HG03108 (cell line): ENCODE results near the gene UBE2E2.
"Not testable (repeated sequence)": the region's sequence is repeated elsewhere in the genome, so short reads cannot be mapped to it uniquely, and the experiment has no call there.

Source experiments
- ATAC-seq: cut with Tn5 transposase; IDR thresholded peaks from one replicate; pipeline ENCODE4 v1.9.1; 2021; ENCODE audit warnings: moderate library complexity; ENCODE audit not compliant: unreplicated experiment

Gene UBE2E2

DNA sequence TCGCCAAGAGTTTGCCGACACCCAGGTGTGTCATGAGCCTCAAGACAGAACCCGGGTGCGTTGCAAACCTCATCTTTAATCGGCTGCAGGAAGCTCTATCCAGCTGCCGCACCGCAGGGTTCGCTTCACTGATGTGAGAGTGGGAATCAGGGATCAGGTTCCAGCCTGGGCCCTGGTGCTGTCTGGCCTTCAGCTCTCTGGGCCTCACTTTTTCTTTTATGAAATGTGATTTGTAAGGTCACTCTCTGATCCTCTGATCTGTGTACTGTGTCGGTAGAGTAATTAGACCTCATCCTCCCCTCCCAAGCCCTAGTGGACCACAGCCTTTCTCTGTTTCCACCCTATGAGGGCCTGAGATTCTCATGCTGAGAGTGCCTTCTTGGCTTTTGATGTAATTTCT is 399.8 kb downstream of the UBE2E2 start:
- ATAC-seq, result no peak

DNA sequence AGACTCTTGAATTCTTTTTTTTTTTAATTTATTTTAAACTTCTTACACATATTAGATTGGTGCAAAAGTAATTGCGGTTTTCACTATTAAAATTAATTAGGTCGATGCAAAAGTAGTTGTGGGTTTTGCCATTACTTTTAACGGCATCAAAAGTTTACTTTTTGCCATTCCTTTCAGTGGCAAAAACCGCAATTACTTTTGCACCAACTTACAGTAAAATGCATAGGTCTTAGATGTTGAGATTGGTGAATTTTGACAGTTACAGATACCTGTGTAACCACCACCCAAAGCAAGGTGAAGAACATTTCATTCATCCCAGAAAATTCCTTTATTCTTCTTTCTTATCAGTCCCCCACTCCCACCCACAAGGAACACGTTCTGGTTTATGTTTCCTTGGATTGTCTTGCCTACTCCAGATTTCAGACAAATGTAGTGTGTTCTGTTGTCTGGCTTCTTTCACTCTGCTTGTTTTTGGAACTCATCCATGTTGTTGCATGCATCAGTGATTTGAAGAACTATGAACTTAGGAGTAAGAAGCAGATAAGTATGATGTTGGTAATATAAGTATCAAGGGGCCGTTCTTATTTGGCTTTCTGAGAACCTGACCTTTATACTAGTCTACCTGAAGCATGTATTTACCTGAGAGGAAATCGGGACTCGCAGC is 404.2 kb downstream of the UBE2E2 start:
- no peak for ATAC-seq

DNA sequence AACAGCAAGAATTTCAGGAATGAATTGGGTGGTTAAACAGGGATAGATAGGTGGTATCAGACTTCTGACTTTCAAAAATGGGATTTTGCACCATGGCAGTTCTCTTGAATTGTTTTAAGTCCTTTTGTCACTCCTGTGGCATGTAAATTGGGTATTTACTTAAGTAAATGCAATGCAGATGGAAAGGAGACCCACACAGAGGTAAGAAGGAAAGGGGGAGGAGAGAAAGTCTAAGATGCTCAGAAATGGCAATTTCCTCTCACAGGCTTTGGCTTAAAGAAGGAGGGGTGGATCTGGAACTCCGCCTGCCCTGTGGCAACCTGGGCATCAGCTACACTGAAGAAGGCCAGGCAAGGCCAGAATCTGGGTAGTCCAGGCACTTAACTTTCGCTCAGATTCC is 405.5 kb downstream of the UBE2E2 start:
- no peak for ATAC-seq

DNA sequence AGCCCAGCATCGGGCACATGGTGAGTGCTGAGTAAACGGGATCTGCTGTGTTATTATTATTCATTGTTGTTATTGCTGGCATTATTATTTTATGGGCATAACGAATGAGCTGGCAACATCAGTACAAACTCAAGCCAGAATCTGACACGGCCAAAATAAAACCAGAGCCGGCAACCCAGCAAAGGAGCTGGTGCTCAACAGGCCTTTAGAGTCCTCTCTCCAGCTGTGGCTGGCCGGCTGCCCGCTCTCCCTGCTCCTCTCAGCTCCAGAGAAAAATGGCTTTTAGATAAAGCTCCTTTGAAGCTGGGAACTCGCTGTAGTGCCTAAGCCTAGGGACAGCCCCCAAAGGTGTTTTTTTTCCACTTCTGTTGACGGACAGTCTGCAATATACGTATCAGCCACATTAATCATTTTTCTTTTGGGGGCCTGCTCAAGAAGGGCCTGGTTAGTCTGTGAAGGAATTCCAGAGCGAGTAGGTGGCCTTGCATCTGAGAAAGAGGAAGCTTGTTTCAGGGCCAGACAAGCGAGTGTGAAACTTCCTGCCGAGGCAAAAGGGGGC is 408.7 kb downstream of the UBE2E2 start:
- no peak for ATAC-seq

- ATAC-seq, result no peak
Observed at GRCh38 chr3:23612296-23612891, 409.3 kb downstream of the UBE2E2 start.

DNA sequence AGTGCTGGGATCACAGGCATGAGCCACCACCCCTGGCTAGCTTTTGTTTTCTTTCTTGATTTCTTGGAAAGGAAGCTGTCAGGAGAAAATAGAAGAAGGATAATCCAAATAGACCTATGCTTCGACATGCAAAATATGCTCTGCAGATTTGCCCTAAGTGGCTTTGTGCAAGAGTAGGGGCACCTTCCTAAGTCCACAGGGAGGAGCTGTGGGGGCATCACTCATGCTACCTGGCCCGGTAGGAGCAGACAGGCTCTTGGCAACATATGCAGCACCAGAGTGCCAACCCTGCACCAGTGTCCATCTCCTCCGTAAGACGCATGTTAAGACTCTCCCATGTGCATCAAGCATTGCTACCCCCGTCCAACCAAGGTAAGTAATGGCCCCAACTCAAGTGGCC is 411.9 kb downstream of the UBE2E2 start:
- ATAC-seq, result no peak

DNA sequence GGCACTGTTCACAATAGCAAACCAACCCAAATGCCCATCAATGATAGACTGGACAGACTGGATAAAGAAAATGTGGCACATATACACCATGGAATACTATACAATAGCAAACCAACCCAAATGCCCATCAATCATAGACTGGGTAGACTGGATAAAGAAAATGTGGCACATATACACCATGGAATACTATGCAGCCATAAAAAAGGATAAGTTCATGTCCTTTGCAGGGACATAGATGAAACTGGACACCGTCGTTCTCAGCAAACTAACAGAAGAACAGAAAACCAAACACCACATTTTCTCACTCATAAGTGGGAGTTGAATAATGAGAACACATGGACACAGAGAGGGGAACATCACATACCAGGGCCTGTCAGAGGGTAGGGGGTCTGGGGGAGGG is 415.3 kb downstream of the UBE2E2 start:
- not testable (repeated sequence) for ATAC-seq

GRCh38 chr3:23619705-23620637 is 416.8 kb downstream of the UBE2E2 start:
- no peak for ATAC-seq

GRCh38 chr3:23620638-23621015 is 417.5 kb downstream of the UBE2E2 start:
- no peak for ATAC-seq

- ATAC-seq, result no peak
Observed at GRCh38 chr3:23623844-23624243, 420.7 kb downstream of the UBE2E2 start.

GRCh38 chr3:23624305-23624704 is 421.2 kb downstream of the UBE2E2 start:
- ATAC-seq, result no peak

DNA sequence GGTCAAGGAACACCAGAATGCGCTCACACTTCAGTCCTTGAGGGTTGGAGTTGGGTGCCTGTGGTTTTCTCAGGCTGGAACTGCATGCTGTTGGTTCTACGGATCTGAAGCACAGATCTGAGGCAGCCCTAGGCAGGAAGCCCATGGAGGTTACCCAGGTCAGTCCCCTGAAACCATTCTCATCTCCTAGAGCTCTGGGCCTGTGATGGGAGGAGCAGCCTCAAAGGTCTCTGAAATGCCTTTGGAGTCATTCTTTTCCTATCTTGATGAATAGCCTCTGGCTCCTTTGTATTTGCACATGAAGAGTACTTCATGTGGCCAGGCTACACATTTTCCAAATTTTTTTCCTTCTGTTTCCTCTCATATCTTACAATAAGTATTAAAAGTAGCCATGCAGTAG is 423.3 kb downstream of the UBE2E2 start:
- no peak for ATAC-seq

- ATAC-seq, result no peak
Observed at GRCh38 chr3:23629181-23629894, 426.2 kb downstream of the UBE2E2 start.

DNA sequence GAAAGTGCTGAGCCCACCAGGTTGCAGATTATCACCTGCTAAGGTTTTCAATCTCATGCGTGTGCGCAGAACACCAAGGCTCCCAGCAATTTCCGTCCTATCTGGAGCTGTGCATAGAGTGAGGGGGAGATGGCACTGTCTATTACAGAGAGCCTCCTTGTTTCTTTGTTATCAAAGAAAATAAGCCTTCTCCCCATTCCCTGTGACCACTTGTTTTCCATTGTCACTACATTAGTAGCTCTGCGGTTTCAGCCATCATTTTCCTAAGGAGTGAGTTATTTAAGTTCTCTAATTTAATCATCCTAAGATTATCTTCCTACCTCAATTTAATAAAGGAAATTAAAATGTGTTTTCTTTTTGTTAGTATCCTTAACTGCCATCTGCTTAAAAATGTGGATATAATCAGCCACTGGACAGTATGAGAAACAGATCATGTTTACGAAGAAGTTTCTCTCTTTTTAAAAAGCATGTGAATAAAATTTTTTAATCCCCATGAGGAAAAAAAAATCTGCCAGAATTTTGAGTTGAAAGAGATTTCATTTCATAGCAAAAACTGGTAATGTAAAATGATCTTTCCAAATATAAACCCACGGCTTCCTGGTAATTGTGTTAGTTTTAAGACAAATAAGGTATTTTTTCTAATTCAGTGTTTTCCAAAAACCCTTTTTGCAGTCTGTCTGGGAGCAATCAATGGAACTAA is 430.3 kb downstream of the UBE2E2 start:
- ATAC-seq, result no peak

DNA sequence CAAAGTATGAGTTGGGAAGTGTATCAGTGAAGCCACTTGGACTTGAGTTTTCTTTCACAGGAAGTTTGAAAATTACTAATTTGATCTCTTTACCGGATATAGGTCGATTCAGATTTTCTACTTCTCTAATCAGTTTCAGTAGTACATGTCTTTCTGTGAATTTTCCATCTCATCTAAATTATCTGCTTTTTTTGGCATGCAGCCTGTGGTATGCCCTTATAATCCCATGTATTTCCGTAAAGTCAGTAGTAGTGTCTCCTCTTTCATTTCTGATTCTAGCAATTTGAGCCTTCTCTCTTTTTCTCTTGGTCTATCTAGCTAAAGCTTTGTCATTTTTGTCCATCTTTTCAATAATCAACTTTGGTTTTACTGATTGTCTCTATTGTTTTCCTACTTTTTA is 434.2 kb downstream of the UBE2E2 start:
- no peak for ATAC-seq

DNA sequence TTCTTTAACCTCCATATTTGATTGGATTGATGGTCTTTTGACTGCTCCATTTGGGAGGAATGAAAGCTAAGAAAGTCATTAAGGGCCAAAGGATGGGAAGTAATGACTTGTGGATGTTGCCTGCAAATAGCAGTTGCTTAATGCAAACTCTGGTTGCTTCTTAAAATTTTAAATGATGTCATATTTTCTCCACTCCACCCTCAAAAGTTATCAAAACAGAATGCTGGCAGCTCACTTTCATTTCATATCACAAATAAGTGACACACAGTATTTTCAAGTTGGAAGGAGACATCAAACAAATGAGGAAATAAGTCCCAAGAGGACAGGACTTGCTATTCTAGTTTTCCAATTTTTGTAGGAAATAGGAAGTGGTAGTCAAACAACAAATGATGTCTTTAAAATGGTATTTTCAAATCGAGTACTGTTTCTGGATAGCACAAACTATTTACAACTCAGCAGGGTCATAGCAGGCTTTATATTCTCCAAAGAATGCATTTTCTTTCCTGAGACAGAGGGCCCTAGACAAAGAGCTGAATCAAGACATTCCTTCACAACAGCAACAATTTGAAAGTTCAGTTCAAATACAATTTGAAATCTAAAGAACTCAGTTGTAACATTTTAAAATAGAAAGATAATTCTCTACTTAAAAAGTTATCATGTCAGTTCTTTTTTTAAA is 437.5 kb downstream of the UBE2E2 start:
- no peak for ATAC-seq
